ENCODE data around the gene ZNF772. TPM values are rescaled to one million over a fixed set of nuclear protein-coding genes. Genes with fewer than 3 reads are reported as not detected.

The ZNF772 gene
- total RNA-seq, 1 donor from 2014 or later: 14.6 TPM

DNA sequence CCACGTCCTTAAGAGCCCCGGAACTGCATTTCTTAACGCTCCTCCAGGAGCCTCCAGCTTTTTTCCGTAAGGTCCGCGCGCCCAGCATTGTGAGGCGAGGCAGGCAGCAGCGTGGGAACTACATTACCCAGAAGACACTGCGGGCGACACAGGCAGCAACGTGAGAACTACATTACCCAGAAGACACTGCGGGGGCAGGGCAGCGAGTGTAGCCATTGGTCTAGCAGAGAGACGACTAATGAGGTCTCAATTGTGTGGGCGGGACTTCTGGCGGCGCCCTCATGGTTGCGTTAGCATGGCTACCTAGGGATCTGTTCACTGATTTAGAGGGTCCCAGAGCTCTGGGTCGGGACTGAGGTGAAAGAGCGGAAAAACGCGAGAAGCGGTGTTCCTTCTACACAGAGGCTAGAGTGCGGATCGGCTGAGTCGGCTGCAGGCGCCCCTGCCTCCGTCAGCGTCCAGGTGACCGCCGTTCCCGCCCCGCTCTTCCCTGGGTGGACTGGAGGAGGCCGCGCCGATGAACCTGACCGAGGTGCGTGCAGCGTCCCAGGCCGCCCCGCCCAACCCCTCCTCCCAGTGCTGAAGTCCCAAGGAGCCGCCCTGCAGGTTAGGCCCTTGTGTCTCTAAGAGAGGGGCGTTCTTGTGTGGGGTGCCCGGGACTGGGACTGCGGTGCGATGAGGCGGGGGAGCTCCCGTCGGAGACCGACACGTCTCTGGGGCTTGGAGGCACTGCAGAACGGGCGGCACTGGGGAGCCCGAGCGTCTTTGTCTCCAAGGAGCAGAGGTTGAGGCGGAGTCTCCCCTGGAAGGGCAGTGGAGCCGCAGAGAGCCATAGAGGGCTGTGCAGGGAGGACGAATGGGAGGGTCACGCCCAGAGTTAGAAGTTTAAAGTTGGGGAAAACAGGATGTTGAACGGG, 42.0 kb downstream of the ZNF772 start, which contains the start of gene ZNF749:
TSS of gene ZNF749 (plus strand) at position 264 of the 917 bp plus-strand sequence. CDS start at position 518, 254 bp downstream.
- Mint-ChIP-seq H3K36me3 (ENCODE audit: low read depth) (peaks cover 35% of the 10 kb centered on the region), H3K27me3 (ENCODE audit: low read depth) (no peaks in the 10 kb centered on the region), H3K4me1 (peaks cover 28% of the 10 kb centered on the region), H3K9me3 (peaks cover 16% of the 10 kb centered on the region), H3K27ac (ENCODE audit: unreplicated experiment) (peak within 1 kb of the TSS; percentile 85), H3K4me3 (peak within 1 kb of the TSS; percentile 98)
- TF ChIP-seq, protein P1, sequence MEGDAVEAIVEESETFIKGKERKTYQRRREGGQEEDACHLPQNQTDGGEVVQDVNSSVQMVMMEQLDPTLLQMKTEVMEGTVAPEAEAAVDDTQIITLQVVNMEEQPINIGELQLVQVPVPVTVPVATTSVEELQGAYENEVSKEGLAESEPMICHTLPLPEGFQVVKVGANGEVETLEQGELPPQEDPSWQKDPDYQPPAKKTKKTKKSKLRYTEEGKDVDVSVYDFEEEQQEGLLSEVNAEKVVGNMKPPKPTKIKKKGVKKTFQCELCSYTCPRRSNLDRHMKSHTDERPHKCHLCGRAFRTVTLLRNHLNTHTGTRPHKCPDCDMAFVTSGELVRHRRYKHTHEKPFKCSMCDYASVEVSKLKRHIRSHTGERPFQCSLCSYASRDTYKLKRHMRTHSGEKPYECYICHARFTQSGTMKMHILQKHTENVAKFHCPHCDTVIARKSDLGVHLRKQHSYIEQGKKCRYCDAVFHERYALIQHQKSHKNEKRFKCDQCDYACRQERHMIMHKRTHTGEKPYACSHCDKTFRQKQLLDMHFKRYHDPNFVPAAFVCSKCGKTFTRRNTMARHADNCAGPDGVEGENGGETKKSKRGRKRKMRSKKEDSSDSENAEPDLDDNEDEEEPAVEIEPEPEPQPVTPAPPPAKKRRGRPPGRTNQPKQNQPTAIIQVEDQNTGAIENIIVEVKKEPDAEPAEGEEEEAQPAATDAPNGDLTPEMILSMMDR (conservative IDR thresholded peaks at IDR 0.05): no peak
- peak; percentile 95 for DNase-seq (ENCODE audit: low read depth, low spot score)

DNA sequence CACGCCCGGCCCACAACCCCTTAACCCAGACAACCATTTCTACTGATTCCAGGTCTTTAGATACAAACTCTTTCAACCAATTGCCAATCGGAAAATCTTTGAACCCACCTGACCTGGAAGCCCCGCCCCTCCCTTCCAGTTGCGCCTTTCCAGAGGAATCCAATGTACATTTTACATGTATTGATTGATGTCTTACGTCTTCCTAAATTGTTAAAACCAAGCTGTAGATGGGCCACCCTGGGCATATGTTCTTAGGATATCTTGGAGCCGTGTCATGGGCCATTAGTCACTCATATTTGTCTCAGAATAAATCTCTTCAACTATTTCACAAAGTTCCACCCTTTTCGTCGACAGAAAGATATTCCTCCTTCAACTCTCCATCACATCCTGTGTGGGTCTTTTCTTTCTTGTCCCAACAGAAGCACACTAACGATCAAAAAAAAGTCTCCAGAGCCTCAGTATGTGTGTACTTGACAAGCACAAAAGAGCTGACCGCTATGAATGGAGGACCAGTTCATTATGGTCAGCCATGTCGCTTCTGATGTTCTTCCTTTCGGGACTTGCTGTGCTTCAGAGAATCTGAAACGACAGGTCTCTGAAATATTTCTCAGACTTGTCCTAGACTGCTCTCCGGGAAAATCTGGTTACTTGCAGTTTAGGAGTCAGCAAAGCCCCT, 42.8 kb downstream of the ZNF772 start:
- DNase-seq (ENCODE audit: low read depth, low spot score): no peak
- H3K36me3 Mint-ChIP-seq (ENCODE audit: low read depth): peaks cover 27% of the 10 kb centered on the region
- peaks cover 28% of the 10 kb centered on the region for H3K4me1 Mint-ChIP-seq
- peak overlapping the region; percentile 85 for H3K27ac Mint-ChIP-seq (ENCODE audit: unreplicated experiment)
- TF ChIP-seq, protein P1 (conservative IDR thresholded peaks at IDR 0.05): no peak
- peak overlapping the region; percentile 98 for H3K4me3 Mint-ChIP-seq
- H3K27me3 Mint-ChIP-seq (ENCODE audit: low read depth): no peaks in the 10 kb centered on the region
- H3K9me3 Mint-ChIP-seq: peaks cover 12% of the 10 kb centered on the region

DNA sequence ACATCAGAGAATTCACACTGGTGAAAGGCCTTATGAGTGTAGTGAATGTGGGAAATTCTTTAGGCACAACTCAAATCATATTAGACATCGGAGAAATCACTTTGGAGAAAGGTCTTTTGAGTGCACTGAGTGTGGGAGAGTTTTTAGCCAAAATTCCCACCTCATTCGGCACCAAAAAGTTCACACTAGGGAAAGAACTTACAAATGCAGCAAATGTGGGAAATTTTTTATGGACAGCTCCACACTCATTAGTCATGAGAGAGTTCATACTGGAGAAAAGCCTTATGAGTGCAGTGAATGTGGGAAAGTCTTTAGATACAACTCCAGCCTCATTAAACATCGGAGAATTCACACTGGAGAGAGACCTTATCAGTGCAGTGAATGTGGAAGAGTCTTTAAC, 56.3 kb downstream of the ZNF772 start:
- H3K27me3 Mint-ChIP-seq (ENCODE audit: low read depth): no peaks in the 10 kb centered on the region
- H3K4me3 Mint-ChIP-seq: no peak overlapping the region
- TF ChIP-seq, protein P1 (conservative IDR thresholded peaks at IDR 0.05): no peak
- H3K9me3 Mint-ChIP-seq: peaks cover 4% of the 10 kb centered on the region
- no peak overlapping the region for H3K27ac Mint-ChIP-seq (ENCODE audit: unreplicated experiment)
- no peaks in the 10 kb centered on the region for H3K4me1 Mint-ChIP-seq
- H3K36me3 Mint-ChIP-seq (ENCODE audit: low read depth): peaks cover 49% of the 10 kb centered on the region
- DNase-seq (ENCODE audit: low read depth, low spot score): no peak

DNA sequence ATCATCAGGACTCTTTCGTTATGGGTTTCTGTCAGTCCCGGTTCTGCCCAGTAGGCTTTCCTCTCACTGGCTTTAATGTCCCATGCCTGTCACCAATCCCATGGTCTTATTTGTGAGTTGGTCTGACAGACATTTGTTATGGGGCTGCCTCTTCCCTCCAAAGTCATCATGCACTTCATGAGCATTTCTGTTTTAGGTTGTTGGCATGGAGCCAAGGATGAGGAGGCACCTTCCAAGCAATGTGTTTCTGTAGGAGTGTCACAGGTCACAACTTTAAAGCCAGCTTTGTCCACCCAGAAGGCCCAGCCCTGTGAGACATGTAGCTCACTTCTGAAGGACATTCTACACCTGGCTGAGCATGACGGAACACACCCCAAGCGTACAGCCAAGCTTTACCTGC, 57.9 kb downstream of the ZNF772 start:
- no peak for DNase-seq (ENCODE audit: low read depth, low spot score)
- TF ChIP-seq, protein P1 (conservative IDR thresholded peaks at IDR 0.05): no peak
- Mint-ChIP-seq H3K36me3 (ENCODE audit: low read depth) (peaks cover 60% of the 10 kb centered on the region), H3K27me3 (ENCODE audit: low read depth) (no peaks in the 10 kb centered on the region), H3K4me1 (no peaks in the 10 kb centered on the region), H3K27ac (ENCODE audit: unreplicated experiment) (no peak overlapping the region), H3K4me3 (no peak overlapping the region), H3K9me3 (peaks cover 4% of the 10 kb centered on the region)

Other genes starting within 250 kb of the ZNF772 start
- gene AURKC, start 246.5 kb downstream of the ZNF772 start, total RNA-seq: 0.80 and 0.89 TPM in 2 replicates
- 15.5 and 16.1 TPM in 2 replicates for gene ZNF805, start 236.9 kb downstream of the ZNF772 start, total RNA-seq
- gene ZNF460, start 197.1 kb downstream of the ZNF772 start, total RNA-seq: 58.5 and 59.1 TPM in 2 replicates
- 9.1 and 10.1 TPM in 2 replicates for gene ZNF543, start 157.1 kb downstream of the ZNF772 start, total RNA-seq
- gene ZNF304, start 126.3 kb downstream of the ZNF772 start, total RNA-seq: 10.9 and 11.3 TPM in 2 replicates
- 10.3 and 13.3 TPM in 2 replicates for gene TRAPPC2B, start 114.0 kb downstream of the ZNF772 start, total RNA-seq
- gene ZNF547, start 114.0 kb downstream of the ZNF772 start, total RNA-seq: 5.2 and 8.7 TPM in 2 replicates
- 22.1 and 22.4 TPM in 2 replicates for gene ZNF548, start 87.7 kb downstream of the ZNF772 start, total RNA-seq
- gene ZNF17, start 66.4 kb downstream of the ZNF772 start, total RNA-seq: 9.2 and 11.3 TPM in 2 replicates
- 26.1 and 26.3 TPM in 2 replicates for gene ZNF749, start 42.2 kb downstream of the ZNF772 start, total RNA-seq
- 0.72 and 0.82 TPM in 2 replicates for gene VN1R1, start 20.4 kb downstream of the ZNF772 start, total RNA-seq
- gene ZNF419, start 10.2 kb upstream of the ZNF772 start, total RNA-seq: 17.0 and 17.2 TPM in 2 replicates
- 8.9 and 11.3 TPM in 2 replicates for gene ZNF773, start 22.4 kb upstream of the ZNF772 start, total RNA-seq
- gene ZNF549, start 49.8 kb upstream of the ZNF772 start, total RNA-seq: 10.3 and 10.6 TPM in 2 replicates
- 10.4 and 13.1 TPM in 2 replicates for gene ZNF550, start 82.3 kb upstream of the ZNF772 start, total RNA-seq
- gene ZNF416, start 101.3 kb upstream of the ZNF772 start, total RNA-seq: 8.8 and 10.1 TPM in 2 replicates
- 27.6 and 29.1 TPM in 2 replicates for gene ZIK1, start 106.6 kb upstream of the ZNF772 start, total RNA-seq
- 8.5 and 8.7 TPM in 2 replicates for gene ZNF530, start 122.3 kb upstream of the ZNF772 start, total RNA-seq
- gene ZNF134, start 136.7 kb upstream of the ZNF772 start, total RNA-seq: 31.7 and 32.1 TPM in 2 replicates
- 22.9 and 23.4 TPM in 2 replicates for gene ZNF211, start 155.6 kb upstream of the ZNF772 start, total RNA-seq
- gene ZSCAN4, start 191.4 kb upstream of the ZNF772 start, total RNA-seq: not detected in 2 replicates
- 19.1 and 20.5 TPM in 2 replicates for gene ZNF551, start 204.4 kb upstream of the ZNF772 start, total RNA-seq
- gene ZNF154, start 231.6 kb upstream of the ZNF772 start, total RNA-seq: 25.6 and 26.2 TPM in 2 replicates